ENCODE measurements around the gene SYTL3.
"Not testable (repeated sequence)": the region's sequence is repeated elsewhere in the genome, so short reads cannot be mapped to it uniquely, and the experiment has no call there.

SYTL3 gene, protein sequence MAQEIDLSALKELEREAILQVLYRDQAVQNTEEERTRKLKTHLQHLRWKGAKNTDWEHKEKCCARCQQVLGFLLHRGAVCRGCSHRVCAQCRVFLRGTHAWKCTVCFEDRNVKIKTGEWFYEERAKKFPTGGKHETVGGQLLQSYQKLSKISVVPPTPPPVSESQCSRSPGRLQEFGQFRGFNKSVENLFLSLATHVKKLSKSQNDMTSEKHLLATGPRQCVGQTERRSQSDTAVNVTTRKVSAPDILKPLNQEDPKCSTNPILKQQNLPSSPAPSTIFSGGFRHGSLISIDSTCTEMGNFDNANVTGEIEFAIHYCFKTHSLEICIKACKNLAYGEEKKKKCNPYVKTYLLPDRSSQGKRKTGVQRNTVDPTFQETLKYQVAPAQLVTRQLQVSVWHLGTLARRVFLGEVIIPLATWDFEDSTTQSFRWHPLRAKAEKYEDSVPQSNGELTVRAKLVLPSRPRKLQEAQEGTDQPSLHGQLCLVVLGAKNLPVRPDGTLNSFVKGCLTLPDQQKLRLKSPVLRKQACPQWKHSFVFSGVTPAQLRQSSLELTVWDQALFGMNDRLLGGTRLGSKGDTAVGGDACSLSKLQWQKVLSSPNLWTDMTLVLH

DNA sequence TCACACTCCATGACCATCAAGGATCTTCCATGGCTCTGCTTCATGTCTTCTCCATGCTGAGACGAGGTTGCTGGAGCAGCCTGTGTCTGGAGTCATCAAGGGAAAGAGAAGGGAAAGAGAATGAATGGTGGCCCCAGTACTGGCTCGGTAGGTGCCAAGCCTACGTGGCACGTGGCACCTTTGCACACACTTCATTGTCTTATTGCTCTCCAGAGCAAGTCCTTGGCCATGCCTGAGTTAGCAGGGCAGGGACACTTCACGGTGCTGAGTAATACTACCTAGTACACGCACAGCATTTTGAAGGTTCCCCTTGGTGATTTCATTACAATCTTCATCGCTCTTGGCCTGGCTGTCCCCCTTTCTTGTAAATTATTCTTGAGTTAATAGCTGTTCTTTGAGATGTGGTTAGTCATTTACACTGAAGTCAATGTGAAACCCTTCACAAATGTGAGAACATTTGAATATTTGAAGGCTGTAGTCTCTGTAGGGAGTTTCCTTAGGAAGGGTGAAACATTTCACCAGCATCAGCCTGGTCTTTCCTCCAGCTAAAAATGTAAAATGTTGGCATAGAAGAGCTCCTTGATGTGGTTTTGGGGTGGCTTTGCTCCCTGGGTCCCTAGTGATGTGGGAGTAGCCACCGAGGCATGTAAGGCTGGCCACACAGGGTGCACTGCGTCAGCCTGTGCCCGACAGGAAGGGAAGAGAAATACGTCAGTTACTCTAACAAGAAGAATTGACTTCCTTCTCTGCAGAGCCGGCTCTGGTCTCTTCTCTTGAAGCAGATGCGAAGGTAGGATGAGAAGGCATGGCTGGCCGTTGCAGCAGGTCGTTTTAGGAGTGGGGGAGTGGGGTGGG is at the start of gene SYTL3:
TSS of gene SYTL3 (plus strand) at position 766 of the 855 bp plus-strand sequence. CDS start 13,215 bp downstream, outside the sequence.
- in situ Hi-C loops (cut with HindIII; ENCODE audit: low sequenced_read_pairs), result no loop called here

DNA sequence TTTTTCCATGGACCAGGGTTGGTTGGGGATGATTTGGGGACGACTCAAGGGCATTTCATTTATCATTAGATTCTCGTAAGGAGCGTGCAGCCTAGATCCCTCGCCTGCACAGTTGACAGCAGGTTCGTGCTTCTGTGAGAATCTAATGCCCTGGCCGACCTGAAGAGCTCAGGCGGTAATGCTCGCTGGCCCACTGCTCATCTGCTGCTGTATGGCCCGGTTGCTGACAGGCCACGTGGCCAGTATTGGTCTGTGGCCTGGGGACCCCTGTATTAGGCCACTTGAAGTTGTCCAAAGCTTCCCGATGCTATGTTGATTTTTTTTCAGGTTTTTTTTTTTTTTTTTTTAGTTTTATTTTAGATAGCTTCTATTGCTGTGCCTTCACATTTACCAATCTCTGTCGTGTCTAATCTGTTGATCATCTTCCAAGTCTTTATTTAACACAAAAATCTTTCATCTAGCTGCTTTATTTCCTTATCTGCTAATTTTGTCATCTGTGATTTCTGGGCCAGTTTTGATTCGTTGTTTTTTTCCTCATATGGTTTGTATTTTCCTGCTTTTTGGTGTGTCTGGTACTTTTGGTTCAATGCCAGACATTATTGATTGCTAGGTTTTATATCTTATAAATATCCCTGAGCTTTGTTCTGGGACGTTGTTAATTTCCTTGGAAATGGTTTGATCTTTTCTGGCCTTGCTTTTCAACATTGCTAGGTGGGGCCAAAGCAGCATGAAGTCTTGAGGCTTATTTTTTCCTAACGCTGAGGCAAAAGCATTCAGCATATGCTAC is 46.4 kb upstream of the SYTL3 start:
- in situ Hi-C loops (cut with HindIII; ENCODE audit: low sequenced_read_pairs), result no loop called here

DNA sequence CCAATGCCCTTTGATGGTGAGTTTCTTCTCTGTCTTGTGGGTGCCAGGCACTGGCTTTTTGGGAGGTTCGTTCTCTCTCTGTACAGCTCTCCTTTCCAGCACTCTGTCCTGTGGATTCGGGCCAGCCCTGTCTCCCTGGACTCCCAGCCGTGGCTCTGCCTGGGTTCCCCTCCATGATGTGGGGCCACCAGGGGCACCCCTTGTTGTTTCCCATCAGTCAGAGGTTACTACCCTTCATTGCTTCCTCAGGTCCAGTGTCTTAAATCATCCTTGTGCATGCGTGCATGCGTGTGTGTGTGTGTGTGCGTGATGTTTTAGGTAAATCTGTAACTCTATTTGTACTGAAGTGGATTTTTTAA is 45.8 kb upstream of the SYTL3 start:
- in situ Hi-C loops (cut with HindIII; ENCODE audit: low sequenced_read_pairs), result no loop called here

DNA sequence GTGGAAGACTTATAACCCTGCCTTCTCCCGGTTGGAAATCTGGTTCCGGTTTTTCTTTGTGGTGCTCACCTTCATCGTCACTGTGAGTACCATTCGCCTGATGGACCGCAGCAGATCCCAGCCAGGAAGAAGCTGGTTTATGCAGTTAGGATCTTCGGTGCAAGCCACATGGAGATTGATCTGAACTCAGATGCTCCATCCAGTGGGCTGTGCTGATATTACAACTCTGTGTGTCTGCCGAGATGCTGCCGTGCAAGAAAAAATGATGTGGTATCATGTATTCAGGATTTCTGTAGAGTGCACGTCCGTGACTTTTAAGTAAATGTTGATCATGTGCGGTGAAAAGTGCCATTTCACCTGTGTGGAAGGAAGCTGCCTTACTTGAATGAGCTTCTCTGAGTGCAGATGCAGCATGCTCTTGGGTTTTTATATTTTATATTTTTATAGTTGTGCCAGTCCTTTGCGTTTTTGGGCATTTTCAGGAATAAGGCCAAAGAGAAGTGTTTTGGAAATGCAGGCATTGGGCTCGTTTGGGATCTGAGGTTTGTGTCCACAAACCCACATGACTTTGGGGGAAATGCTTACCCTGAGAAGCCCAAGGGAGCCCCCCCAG is 44.5 kb upstream of the SYTL3 start:
- in situ Hi-C loops (cut with HindIII; ENCODE audit: low sequenced_read_pairs), result no loop called here

DNA sequence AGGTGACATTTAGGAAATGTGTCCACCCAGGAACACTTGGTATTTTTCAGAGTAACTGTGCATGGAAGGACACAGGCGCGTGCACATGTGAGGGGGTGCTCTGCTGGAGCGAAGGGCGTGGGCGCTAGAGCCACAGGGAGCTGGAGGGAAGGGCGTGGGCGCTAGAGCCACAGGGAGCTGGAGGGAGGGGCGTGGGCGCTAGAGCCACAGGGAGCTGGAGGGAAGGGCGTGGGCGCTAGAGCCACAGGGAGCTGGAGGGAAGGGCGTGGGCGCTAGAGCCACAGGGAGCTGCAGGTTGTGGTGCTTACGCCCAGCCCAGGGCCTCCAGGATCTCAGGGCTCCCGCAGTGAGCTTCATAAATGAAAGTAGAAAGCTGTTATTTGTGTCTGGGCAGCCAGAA is 43.8 kb upstream of the SYTL3 start:
- in situ Hi-C loops (cut with HindIII; ENCODE audit: low sequenced_read_pairs), result not testable (repeated sequence)

DNA sequence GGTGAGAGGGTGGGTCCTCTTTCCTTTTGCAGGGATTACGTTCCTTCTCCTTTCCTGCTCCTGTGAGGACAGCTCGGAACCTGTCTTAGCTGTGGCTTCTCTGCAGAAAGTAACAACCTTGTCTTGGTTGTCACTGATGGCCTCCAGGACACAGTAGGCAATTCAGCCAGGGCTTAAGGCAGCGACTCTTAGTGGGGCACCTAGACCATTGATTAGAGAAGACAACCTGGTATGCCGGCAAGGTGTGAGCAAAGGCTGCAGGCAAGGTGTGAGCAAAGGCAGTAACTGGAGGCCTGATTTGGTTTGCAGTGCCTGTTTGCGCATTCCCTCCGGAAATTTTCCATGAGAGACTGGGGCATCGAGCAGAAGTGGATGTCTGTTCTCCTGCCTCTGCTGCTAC is 42.9 kb upstream of the SYTL3 start:
- in situ Hi-C loops (cut with HindIII; ENCODE audit: low sequenced_read_pairs), result no loop called here

DNA sequence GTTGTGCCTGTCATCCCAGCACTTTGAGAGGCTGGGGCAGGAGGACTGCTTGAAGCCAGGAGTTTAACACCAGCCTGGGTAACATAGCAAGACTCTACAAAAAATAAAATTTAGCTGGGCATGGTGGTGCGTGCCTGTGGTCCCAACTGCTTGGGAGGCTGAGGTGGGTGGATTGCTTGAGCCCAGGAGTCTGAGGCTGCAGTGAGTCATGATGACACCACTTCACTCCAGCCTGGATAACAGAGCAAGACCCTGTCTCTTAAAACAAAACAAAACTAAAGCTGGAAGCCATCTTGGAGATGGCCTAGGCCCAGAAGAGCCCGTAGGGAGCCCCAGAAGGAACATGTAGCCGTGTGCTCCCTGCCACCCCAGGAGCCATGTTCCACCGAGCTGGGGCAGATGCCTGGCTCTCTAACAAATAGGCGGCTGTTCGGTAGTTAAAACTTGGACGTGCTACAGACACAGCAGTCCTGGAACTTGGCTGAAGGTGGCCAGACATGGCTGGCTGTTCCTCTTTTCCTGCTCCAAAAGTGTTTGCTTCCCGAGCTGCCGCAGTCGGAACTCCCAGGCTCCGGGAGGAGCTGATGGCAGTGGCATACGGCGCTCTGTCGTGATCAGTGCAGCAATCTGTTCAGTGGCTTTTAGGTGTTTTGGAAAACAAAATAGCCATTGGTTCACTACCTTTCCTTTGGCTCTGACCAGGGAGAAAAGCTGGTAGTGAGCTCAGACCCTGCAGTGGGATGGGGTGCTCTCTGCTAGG is 42.3 kb upstream of the SYTL3 start:
- in situ Hi-C loops (cut with HindIII; ENCODE audit: low sequenced_read_pairs), result no loop called here

DNA sequence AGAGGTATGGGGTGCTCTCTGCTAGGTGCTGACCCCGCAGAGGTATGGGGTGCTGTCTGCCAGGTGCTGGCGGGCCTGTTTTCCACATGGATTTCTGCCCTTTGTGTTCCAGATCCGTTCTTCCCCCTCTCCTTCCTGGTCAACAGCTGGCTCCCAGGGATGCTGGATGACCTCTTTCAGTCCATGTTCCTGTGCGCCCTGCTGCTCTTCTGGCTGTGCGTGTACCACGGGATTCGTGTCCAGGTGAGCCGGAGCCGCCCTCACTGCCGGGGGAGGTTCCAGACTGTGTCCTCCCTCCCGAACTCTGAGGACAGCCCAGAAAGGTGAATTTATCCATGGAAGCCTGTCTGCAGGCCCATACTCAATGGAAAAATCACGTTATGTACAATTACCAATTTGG is 41.6 kb upstream of the SYTL3 start:
- in situ Hi-C loops (cut with HindIII; ENCODE audit: low sequenced_read_pairs), result no loop called here

DNA sequence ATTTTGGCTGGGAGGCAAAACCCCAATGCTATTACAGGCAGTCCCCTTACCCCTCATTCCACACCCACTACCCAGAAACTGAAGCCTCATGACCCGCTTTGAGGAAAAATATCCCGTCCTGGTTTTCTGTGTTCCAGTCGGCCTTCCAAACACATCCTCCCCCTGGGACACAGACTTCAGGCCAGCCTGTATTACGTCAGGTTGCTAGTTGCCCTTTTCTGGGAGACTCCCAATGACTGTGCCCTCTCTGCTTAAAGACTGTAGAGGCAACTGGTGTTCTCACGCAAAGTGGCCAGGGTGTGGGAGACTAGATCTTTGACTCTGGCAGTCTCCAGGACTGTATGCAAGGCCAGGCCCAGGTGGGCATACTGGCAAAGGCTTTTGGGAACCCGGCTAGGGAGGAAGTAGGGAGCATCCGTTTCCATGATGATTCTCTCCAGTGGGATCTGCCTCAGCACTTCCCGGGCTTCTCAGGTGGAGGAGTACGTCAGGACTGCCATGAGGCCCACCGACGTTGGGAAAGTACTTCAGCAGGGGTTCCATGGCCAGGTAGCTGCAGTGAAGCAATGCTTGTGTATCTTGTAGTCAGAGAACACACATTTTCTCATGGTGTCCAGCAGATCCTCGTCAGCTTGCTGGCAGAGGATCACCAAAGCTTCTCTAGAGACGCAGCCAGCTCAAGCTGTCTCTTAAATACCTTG is 40.2 kb upstream of the SYTL3 start:
- in situ Hi-C loops (cut with HindIII; ENCODE audit: low sequenced_read_pairs), result no loop called here

DNA sequence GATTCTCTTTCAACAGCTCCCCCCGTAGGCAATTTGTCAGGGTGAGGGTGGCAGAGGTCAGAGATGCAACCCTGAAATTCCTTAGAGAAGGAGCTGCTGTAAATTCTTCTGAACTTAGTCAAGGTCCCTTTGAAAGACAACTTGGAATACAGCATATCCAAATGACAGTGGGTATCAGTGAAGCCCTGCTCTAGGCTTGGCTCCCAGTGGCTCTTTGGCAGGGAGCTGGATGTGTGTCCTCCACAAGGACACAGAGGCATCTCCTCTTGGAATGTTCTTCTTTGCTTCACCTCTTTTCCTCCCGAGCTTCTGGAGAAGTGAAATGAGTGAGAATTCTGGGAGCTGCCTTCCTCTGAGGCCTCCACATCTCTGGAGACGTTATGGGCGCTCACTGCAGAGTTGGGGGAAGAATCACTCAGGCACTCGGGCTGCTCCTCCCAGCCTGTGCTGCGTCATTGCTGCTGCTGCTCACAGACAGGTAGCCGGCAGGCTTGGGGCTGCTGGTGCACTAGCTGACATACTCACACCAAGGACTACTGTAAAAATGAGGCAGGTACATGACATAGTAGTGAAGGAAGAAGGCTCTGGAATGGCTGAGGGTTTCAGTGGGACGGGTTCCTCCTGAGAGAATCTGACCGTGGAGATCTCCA is 39.4 kb upstream of the SYTL3 start:
- in situ Hi-C loops (cut with HindIII; ENCODE audit: low sequenced_read_pairs), result no loop called here

DNA sequence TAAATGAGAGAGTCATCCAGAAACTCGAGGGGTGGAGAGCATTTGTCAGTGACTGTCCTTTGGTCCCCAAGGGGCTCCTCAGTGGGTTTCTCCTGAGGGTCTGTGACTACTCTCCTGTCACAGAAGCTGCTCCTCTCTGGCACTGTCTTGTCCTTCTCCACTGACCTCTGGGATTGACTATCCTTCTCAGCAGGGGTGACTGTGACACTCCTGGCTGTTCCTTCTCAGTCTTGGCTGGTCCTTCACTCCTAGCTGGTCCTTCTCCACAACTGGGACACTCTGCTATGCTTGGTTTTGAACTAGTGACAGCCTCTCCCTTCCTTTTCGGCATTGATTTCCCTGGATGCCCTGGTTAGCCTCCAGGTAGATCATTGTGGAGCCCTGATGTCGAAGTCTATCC is 38.8 kb upstream of the SYTL3 start:
- in situ Hi-C loops (cut with HindIII; ENCODE audit: low sequenced_read_pairs), result no loop called here

DNA sequence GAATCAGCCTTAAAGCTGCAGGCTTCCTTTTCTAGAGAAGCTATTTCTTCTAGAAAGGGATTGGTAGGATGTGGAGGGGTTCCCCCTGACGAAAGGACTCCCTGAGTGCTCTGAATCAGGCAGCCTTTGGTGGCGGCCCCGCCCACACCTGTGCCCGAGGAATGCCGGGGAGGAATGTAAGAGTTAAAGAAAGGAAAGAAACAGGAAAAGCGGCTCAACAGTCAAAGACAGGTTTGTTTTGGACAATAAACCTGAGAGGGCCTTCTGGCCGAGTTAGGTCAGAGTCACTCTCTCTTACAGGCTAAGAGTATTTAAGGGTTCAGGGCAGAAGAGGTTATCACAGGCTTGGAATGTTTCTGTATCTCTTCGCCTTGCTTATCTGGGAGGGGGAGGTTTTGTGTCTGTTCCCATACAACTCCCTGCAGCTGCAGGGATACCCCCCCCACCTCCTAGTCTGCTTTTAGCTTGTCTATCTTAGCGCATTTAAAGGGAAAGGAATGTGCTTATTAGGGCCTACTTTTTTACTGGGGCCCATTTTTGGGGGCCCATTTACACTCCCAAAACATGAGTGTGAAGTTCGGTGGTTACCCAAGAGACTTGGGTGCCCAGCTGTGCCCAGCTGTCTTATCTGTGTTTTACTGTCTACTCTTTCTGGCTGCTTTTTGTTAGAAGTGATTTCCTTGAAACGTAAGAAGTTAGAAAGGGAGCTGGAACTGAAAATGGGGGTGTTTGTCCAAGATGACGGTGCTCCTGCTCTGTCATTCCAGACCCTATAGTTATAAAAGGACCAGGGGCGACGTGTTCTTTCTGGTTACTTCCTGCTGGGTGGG is 38.1 kb upstream of the SYTL3 start:
- in situ Hi-C loops (cut with HindIII; ENCODE audit: low sequenced_read_pairs), result no loop called here

DNA sequence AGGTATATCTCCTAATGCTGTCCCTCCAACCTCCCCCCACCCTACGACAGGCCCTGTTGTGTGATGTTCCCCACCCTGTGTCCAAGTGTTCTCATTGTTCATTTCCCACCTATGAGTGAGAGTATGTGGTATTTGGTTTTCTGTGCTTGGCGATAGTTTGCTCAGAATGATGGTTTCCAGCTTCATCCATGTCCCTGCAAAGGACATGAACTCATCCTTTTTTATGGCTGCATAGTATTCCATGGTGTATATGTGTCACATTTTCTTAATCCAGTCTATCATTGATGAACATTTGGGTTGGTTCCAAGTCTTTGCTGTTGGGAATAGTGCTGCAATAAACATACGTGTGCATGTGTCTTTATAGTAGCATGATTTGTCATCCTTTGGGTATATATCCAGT is 35.2 kb upstream of the SYTL3 start:
- in situ Hi-C loops (cut with HindIII; ENCODE audit: low sequenced_read_pairs), result not testable (repeated sequence)

DNA sequence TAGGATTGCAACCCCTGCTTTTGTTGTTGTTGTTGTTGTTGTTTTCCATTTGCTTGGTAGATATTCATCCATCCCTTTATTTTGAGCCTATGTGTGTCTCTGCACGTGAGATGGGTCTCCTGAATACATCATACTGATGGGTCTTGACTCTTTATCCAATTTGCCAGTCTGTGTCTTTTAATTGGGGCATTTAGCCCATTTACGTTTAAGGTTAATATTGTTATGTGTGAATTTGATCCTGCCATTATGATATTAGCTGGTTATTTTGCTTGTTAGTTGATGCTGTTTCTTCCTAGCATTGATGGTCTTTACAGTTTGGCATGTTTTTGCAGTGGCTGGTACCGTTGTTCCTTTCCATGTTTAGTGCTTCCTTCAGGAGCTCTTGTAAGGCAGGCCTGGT is 31.6 kb upstream of the SYTL3 start:
- in situ Hi-C loops (cut with HindIII; ENCODE audit: low sequenced_read_pairs), result not testable (repeated sequence)

DNA sequence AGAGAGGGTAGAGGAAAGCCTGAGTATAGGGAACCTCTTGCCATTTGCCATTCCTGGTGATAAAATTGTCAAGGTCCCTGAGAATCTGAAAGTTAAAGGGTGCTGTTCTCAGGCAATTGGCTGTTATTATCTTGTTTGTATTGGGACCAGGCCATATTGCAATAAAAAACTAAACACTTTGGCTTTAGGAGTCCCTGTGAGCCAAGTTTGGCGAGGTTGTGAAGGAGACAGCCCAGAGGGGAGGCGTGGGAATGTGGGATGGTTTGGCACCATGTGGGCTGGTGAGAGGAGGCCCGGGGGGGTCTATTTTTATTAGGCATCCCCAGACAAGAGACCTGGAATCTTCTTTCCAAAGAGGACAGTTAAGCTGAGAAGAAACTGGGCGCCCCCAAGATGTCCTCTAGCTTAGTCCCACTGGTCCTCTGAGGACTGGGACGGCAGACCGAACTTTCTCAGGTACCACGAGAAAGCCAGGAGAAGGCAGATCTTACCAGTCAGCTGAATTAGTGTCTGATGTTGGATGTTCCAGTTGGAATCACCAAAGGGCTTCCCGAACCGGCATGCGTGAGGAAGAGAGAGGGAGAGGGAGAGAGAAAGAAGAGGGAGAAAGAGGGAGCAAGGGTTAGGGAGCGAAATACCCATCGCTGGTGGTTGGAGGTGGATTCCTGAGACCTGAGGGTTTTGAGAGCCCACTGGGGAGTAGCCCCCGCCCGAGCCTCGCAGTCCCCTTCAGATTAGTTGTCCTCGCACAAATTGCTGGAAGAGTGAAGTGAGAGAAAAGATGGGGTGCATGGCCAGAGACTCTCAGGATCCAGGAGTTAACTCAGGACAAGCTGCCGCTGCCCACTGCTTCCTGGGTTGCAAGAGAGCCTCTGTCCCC is 29.7 kb upstream of the SYTL3 start:
- in situ Hi-C loops (cut with HindIII; ENCODE audit: low sequenced_read_pairs), result no loop called here

DNA sequence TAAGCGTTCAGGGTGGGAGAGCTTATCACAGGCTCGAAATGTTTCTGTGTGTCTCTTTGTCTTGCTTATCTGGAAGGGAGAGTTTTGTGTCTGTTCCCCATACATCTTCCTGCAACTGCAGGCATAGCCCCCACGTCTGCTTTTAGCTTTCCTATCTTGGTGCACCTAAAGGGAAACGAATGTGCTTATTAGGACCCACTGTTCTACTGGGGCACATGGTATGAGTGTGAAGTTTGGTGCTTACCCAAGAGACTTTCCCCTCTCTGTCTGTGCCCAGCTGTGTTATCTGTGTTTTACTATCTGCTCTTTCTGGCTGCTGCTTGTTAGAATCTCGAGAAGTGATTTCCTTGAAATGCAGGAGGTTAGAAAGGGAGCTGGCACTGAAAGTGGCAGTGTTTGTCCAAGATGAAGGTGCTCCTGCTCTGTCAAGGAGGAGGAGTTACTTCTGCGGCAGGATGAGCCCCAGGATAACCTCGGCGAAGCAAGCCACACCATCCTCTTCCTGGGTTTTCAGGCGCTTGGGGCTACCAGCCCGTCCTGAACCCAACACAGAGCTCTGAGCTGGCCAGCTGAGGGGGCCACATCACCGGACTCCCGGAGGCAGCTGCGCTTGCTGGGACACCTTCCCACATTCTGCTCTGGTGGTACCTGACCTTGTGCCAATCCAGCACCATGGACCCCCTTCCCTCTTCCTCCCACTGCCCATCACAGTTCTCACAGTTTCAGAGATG is 28.7 kb upstream of the SYTL3 start:
- in situ Hi-C loops (cut with HindIII; ENCODE audit: low sequenced_read_pairs), result no loop called here
